Measurements from ENCODE around the gene GAS2L1. TPM values are rescaled to one million over a fixed set of nuclear protein-coding genes. Genes with fewer than 3 reads are reported as not detected.

The GAS2L1 gene
- total RNA-seq, 2 donors from 2014 or later, result 22.2 to 24.9 TPM

GRCh38 chr22:29311464-29312217 lies 5.2 kb downstream of the GAS2L1 start:
- Histone ChIP-seq H3K4me3 (ENCODE audit: low read length) (no peak overlapping the region), H3K27me3 (ENCODE audit: control insufficient read depth, insufficient read depth, low read length, poor library complexity, severe bottlenecking) (peaks cover 38% of the 10 kb centered on the region), H3K9ac (ENCODE audit: extremely low read depth, low read length, poor library complexity, severe bottlenecking) (no peak overlapping the region), H3K36me3 (ENCODE audit: control insufficient read depth, insufficient read depth, low read length) (no peaks in the 10 kb centered on the region), H3K4me1 (ENCODE audit: control insufficient read depth, insufficient read depth, low read length) (peaks cover 8% of the 10 kb centered on the region), H3K9me3 (ENCODE audit: control insufficient read depth, low read length) (no peaks in the 10 kb centered on the region), H3K27ac (ENCODE audit: low read depth, low read length) (no peak overlapping the region)
- no peak for DNase-seq
- H3K9me3 Mint-ChIP-seq, result peaks cover 10% of the 10 kb centered on the region
- H3K36me3 Mint-ChIP-seq (ENCODE audit: low read depth), result peaks cover 11% of the 10 kb centered on the region
- TF ChIP-seq, protein P1, sequence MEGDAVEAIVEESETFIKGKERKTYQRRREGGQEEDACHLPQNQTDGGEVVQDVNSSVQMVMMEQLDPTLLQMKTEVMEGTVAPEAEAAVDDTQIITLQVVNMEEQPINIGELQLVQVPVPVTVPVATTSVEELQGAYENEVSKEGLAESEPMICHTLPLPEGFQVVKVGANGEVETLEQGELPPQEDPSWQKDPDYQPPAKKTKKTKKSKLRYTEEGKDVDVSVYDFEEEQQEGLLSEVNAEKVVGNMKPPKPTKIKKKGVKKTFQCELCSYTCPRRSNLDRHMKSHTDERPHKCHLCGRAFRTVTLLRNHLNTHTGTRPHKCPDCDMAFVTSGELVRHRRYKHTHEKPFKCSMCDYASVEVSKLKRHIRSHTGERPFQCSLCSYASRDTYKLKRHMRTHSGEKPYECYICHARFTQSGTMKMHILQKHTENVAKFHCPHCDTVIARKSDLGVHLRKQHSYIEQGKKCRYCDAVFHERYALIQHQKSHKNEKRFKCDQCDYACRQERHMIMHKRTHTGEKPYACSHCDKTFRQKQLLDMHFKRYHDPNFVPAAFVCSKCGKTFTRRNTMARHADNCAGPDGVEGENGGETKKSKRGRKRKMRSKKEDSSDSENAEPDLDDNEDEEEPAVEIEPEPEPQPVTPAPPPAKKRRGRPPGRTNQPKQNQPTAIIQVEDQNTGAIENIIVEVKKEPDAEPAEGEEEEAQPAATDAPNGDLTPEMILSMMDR (conservative IDR thresholded peaks at IDR 0.05), result no peak
- 94 to 95% methylated on average over 36 to 50 of the region's 50 CpGs for WGBS, 2 experiments (ENCODE audit: insufficient coverage in 1 of 2, insufficient read length in 1 of 2)
- peaks cover 34% of the 10 kb centered on the region for H3K27me3 Mint-ChIP-seq (ENCODE audit: insufficient read depth)
- H3K27ac Mint-ChIP-seq, result no peak overlapping the region
- no peak overlapping the region for H3K4me3 Mint-ChIP-seq
- H3K4me1 Mint-ChIP-seq, result peaks cover 19% of the 10 kb centered on the region

GRCh38 chr22:29312218-29313125 lies 6.0 kb downstream of the GAS2L1 start:
- H3K9ac ChIP-seq (ENCODE audit: extremely low read depth, low read length, poor library complexity, severe bottlenecking), result no peak overlapping the region
- no peaks in the 10 kb centered on the region for H3K36me3 ChIP-seq (ENCODE audit: control insufficient read depth, insufficient read depth, low read length)
- H3K36me3 Mint-ChIP-seq (ENCODE audit: low read depth), result peaks cover 11% of the 10 kb centered on the region
- peaks cover 7% of the 10 kb centered on the region for H3K4me1 ChIP-seq (ENCODE audit: control insufficient read depth, insufficient read depth, low read length)
- peaks cover 42% of the 10 kb centered on the region for H3K27me3 Mint-ChIP-seq (ENCODE audit: insufficient read depth)
- no peaks in the 10 kb centered on the region for H3K9me3 ChIP-seq (ENCODE audit: control insufficient read depth, low read length)
- peaks cover 38% of the 10 kb centered on the region for H3K27me3 ChIP-seq (ENCODE audit: control insufficient read depth, insufficient read depth, low read length, poor library complexity, severe bottlenecking)
- H3K27ac Mint-ChIP-seq, result no peak overlapping the region
- no peak overlapping the region for H3K27ac ChIP-seq (ENCODE audit: low read depth, low read length)
- TF ChIP-seq, protein P1 (conservative IDR thresholded peaks at IDR 0.05), result no peak
- no peak overlapping the region for H3K4me3 ChIP-seq (ENCODE audit: low read length)
- peaks cover 10% of the 10 kb centered on the region for H3K9me3 Mint-ChIP-seq
- WGBS, 2 experiments (ENCODE audit: insufficient coverage in 1 of 2, insufficient read length in 1 of 2), result 96 to 97% methylated on average over 21 to 25 of the region's 25 CpGs
- DNase-seq, result no peak
- H3K4me1 Mint-ChIP-seq, result peaks cover 17% of the 10 kb centered on the region
- no peak overlapping the region for H3K4me3 Mint-ChIP-seq

DNA sequence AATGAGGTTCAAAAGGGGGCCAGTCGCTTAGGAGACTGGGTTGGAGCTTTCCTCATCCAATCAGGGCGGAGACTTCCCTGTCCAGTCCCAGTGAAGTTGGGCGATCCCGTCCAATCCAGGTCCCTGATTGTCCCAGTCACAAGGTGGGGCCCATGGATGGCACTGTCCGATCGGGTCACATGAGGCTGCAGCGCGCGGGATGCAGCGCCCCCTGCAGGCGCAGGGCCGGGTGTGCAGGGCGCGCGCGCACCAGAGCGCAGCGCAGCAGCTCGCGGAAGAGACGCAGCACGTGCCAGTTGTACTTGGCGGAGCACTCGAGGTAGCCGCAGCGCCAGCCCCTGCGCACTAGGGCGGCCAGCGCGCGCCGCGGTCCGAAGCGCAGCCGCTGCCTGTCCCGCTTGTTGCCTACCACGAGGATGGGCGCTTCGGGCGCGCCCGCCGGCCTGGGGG lies 6.7 kb downstream of the GAS2L1 start:
- DNase-seq, result peak; percentile 93
- Mint-ChIP-seq H3K9me3 (peaks cover 10% of the 10 kb centered on the region), H3K4me3 (no peak overlapping the region), H3K36me3 (ENCODE audit: low read depth) (peaks cover 11% of the 10 kb centered on the region), H3K27ac (no peak overlapping the region), H3K27me3 (ENCODE audit: insufficient read depth) (peaks cover 47% of the 10 kb centered on the region), H3K4me1 (peaks cover 15% of the 10 kb centered on the region)
- Histone ChIP-seq H3K36me3 (ENCODE audit: control insufficient read depth, insufficient read depth, low read length) (no peaks in the 10 kb centered on the region), H3K27me3 (ENCODE audit: control insufficient read depth, insufficient read depth, low read length, poor library complexity, severe bottlenecking) (peaks cover 38% of the 10 kb centered on the region), H3K9ac (ENCODE audit: extremely low read depth, low read length, poor library complexity, severe bottlenecking) (no peak overlapping the region), H3K9me3 (ENCODE audit: control insufficient read depth, low read length) (no peaks in the 10 kb centered on the region), H3K4me3 (ENCODE audit: low read length) (no peak overlapping the region), H3K4me1 (ENCODE audit: control insufficient read depth, insufficient read depth, low read length) (peaks cover 5% of the 10 kb centered on the region), H3K27ac (ENCODE audit: low read depth, low read length) (no peak overlapping the region)
- 77 to 85% methylated on average over 40 to 44 of the region's 44 CpGs for WGBS, 2 experiments (ENCODE audit: insufficient coverage in 1 of 2, insufficient read length in 1 of 2)
- TF ChIP-seq, protein P1 (conservative IDR thresholded peaks at IDR 0.05), result peak; percentile 96
